SKM-1 treated with dmso at 0.1 percent for 144 hours (cell line): ENCODE results near the gene MRPL41.
"Not testable (repeated sequence)": the region's sequence is repeated elsewhere in the genome, so short reads cannot be mapped to it uniquely, and the experiment has no call there.

ENCODE experiments used
- DNase-seq: peaks from one replicate; lab custom pipeline; 2025; ENCODE audit not compliant: unreplicated experiment; lab: John Stamatoyannopoulos, UW

The MRPL41 gene

GRCh38 chr9:137582286-137582860, 30.7 kb downstream of the MRPL41 start:
- DNase-seq = no peak

- DNase-seq = no peak
These were observed 31.7 kb downstream of the MRPL41 start for GRCh38 chr9:137583347-137583746.

GRCh38 chr9:137583957-137584356, 32.3 kb downstream of the MRPL41 start:
- DNase-seq = no peak

- DNase-seq = no peak
These were observed 35.2 kb downstream of the MRPL41 start for GRCh38 chr9:137586854-137587253.

- DNase-seq = no peak
These were observed 36.6 kb downstream of the MRPL41 start for GRCh38 chr9:137588311-137588710.

- DNase-seq = no peak
These were observed 37.2 kb downstream of the MRPL41 start for GRCh38 chr9:137588891-137589290.

- DNase-seq = no peak
These were observed 37.9 kb downstream of the MRPL41 start for GRCh38 chr9:137589441-137590122.

- DNase-seq = no peak
These were observed 38.4 kb downstream of the MRPL41 start for GRCh38 chr9:137590123-137590468.

- DNase-seq = peak; percentile 88
These were observed 39.0 kb downstream of the MRPL41 start, which contains the start of gene ZMYND19 for GRCh38 chr9:137590469-137591383. ZMYND19 (minus strand) TSS chr9:137590512; CDS start chr9:137590263, 249 bp downstream.

- peak; percentile 42 for DNase-seq
These were observed 41.1 kb downstream of the MRPL41 start for GRCh38 chr9:137592767-137593166.

GRCh38 chr9:137593176-137593575, 41.5 kb downstream of the MRPL41 start:
- no peak for DNase-seq

- DNase-seq = not testable (repeated sequence)
These were observed 44.9 kb downstream of the MRPL41 start for GRCh38 chr9:137596577-137596976.

- no peak for DNase-seq
These were observed 47.3 kb downstream of the MRPL41 start for GRCh38 chr9:137598943-137599342.
